GM13976 (cell line): ENCODE measurements around the gene SLC8B1.

Experiments used
- DNase-seq: peaks from one replicate; pipeline ENCODE4 v3.0.0; 2012; ENCODE audit warnings: low spot score
- CTCF ChIP-seq: IDR thresholded peaks from 2 replicates; pipeline ENCODE4 v1.5.1; 2012; ENCODE audit warnings: borderline replicate concordance, mild to moderate bottlenecking; ENCODE audit not compliant: insufficient read depth; ENCODE audit errors: extremely low read depth, missing control alignments, control extremely low read depth
- in situ Hi-C: fragments of 300-500 bp; cut with MboI; formaldehyde crosslinking; loops from one replicate; pipeline ENCODE4 v1.12.0; 2022; ENCODE audit warnings: low sequenced_read_pairs, mixed read lengths, inconsistent platforms; ENCODE audit not compliant: unreplicated experiment

The SLC8B1 gene

DNA sequence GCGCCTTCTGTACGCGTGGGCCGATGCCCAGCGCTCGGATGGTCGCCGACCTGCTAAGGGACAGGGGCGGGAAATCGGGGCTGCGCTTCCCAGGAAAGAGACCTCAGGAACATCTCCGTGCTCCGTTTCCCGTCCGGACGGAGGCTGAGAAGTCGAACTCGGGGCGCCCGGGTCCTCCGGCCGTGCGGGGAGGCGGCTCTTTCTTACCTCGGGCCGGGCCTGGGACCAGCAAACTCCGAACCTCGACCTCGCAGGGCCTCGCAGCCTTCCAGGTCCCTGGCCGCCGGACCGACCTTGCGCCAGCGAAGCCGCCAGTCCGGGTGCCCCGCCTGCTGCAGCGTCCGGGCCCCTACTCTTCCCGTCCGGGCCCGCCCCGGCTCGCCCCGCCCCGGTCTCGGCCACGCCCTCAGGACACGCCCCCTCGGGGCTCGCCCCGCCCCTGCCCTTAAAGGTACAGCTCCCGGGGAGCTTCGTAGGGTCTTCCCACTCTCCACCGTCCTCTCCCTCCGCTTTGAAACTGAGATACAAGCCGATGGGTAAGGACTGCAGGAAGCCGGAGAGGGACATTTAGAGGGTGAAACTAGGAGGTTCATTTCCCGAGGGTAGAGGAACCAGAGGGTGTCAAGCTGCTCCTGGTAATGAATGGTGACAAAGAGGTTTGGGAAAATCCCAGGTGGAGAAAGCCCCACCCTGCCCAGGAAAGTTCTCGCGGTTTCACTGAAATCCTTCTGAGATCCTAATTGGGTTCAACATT is at the start of gene SLC8B1:
SLC8B1 (minus strand) TSS at position 324 of the 754 bp plus-strand sequence. CDS start 2,231 bp downstream, outside the sequence.
- in situ Hi-C loops = no loop called here
- no peak for TF ChIP-seq CTCF

GRCh38 chr12:113382206-113382605 is 47.3 kb upstream of the SLC8B1 start:
- DNase-seq = no peak
- in situ Hi-C loops = no loop called here
- TF ChIP-seq CTCF = no peak

More for the DNA sequence above, at the start of gene SLC8B1:
- DNase-seq = peak; percentile 97

DNA sequence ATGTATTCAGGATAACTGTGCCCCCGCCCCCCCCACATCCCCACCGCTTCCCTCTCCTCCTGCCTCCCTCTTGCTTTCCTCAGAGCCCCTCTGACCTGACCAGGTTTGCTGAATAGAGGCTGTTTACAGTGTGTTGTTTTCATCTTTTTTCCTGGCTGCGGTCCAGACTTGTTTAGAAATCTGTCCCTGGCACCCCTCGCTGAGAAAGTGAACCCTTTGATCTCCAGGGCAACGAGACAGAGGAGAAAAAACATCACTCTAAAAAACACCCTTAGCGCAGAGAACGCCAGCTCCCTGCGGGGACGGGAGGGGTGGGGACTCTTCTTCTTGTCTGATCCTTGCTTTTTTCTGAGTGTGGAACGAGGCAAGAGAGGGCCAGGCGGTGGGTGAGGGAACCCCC is 46.3 kb upstream of the SLC8B1 start:
- in situ Hi-C loops = no loop called here
- TF ChIP-seq CTCF = no peak
- no peak for DNase-seq

DNA sequence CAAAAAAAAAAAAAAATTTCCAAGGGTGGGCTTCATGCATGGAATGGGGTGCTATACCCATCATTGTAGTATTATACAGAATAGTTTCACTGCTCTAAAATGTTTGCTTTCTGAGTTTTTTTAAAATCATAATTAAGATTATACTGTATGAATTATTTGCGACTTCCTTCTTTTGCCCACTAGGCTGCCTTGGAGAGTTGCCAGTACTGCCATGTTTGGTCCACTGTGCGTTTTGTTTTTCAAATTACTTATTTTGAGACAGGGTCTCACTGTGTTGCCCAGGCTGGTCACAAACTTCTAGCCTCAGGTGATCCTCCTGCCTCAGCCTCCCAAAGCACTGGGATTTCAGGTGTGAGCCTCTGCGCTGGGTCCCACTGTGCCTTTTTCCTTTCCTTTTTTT is 43.4 kb upstream of the SLC8B1 start:
- no peak for DNase-seq
- no peak for TF ChIP-seq CTCF
- in situ Hi-C loops = no loop called here

DNA sequence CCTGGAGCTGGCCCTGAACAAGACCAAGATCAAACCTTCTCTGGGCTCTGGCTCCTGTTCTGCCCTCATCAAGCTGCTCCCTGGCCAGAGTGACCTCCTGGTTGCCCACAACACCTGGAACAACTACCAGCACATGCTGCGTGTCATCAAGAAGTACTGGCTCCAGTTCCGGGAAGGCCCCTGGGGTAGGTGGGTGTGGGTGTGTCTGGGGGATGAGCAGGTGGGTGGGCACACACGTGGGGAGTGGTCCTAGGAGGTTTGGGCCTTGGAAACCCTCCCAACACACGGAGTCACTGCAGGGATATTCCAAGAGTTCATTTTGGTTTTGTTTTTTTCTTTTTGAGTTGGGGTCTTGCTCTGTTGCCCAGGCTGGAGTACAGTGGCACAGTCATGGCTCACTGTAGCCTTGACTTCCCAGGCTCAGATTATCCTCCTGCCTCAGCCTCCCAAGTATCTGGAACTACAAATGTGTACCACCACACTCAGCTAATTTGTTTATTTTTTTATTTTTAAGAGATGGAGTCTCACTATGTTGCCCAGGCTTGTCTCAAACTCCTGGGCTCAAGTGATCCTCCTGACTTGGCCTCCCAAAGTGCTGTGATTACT is 40.0 kb upstream of the SLC8B1 start:
- TF ChIP-seq CTCF = no peak
- in situ Hi-C loops = no loop called here
- DNase-seq = no peak

- DNase-seq = no peak
- in situ Hi-C loops = no loop called here
- TF ChIP-seq CTCF = no peak
These were observed 39.1 kb upstream of the SLC8B1 start for GRCh38 chr12:113373969-113374368.
